ENCODE measurements around the gene SLC4A2.

DNA sequence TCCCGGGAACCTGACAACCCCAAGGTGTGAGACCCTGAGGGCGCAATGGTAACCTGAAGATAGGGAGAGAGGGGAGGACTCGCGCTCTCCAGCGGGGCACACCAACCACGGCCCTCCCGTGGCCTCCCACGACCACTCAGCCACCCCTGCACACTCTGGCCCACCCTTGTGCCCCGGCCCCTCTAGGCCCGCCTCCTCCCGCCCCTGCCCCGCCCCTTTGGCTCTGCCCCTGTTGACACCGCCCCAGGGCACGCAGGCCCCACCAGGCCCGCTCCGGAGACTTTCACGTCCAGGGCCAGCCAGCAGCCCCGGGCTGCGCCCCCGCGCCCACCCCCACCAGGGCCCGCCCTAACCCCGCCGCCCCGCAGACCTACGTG is 46.0 kb upstream of the SLC4A2 start:
- TF ChIP-seq, protein P1, sequence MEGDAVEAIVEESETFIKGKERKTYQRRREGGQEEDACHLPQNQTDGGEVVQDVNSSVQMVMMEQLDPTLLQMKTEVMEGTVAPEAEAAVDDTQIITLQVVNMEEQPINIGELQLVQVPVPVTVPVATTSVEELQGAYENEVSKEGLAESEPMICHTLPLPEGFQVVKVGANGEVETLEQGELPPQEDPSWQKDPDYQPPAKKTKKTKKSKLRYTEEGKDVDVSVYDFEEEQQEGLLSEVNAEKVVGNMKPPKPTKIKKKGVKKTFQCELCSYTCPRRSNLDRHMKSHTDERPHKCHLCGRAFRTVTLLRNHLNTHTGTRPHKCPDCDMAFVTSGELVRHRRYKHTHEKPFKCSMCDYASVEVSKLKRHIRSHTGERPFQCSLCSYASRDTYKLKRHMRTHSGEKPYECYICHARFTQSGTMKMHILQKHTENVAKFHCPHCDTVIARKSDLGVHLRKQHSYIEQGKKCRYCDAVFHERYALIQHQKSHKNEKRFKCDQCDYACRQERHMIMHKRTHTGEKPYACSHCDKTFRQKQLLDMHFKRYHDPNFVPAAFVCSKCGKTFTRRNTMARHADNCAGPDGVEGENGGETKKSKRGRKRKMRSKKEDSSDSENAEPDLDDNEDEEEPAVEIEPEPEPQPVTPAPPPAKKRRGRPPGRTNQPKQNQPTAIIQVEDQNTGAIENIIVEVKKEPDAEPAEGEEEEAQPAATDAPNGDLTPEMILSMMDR (IDR thresholded peaks at IDR 0.05) = no peak
- TF ChIP-seq POLR2A (IDR thresholded peaks at IDR 0.05) = no peak
